ENCODE measurements around the gene CDH11.
A peak's percentile ranks its signal among the peaks of the same experiment; 100 is the strongest.

Gene CDH11, protein sequence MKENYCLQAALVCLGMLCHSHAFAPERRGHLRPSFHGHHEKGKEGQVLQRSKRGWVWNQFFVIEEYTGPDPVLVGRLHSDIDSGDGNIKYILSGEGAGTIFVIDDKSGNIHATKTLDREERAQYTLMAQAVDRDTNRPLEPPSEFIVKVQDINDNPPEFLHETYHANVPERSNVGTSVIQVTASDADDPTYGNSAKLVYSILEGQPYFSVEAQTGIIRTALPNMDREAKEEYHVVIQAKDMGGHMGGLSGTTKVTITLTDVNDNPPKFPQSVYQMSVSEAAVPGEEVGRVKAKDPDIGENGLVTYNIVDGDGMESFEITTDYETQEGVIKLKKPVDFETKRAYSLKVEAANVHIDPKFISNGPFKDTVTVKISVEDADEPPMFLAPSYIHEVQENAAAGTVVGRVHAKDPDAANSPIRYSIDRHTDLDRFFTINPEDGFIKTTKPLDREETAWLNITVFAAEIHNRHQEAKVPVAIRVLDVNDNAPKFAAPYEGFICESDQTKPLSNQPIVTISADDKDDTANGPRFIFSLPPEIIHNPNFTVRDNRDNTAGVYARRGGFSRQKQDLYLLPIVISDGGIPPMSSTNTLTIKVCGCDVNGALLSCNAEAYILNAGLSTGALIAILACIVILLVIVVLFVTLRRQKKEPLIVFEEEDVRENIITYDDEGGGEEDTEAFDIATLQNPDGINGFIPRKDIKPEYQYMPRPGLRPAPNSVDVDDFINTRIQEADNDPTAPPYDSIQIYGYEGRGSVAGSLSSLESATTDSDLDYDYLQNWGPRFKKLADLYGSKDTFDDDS

DNA sequence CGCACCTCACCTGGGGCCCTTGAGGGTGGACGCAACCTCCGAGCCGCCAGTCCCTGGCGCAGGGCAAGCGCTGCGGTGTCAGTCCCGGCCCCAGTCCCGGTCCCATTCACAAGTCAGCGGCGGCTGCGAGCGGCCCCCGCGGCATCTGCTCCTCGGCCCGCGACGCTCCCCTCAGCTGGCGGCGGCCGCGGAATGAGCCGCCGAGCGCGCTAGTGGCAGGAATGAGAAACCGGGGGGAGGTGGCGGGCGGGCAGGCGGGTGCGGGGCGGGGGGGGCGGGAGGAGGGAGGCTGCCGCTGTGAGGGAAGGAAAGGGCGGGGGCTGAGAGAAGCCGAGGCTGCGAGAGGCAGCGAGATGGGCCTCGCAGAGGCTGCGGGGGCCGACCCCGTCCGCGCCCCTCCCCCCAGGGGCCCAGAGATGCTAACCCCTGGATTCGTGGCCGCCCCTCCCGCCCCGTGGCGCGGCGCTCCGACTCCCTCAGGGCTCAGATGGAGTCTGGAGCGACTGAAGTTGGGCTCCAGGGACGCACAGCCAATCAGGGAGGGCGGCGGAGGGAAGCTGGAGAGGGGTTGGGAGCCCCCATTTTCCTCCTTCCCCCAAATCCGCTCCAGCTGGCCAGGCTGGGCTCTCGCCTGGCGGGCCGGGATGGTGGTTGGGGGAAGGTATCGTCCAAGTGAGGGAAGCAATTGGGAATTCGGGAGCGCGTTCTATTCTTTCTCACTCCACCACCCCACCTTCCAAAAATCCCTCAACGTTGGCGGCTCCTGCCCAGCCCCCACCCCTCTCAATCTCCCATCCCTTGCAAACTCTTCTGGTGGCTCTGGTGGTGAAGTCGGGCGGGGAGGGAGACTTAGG lies at the start of gene CDH11:
Gene CDH11 (minus strand): TSS at position 194 of the 854 bp plus-strand sequence. CDS start 117,194 bp downstream, outside the sequence.
- Histone ChIP-seq H3K9ac (ENCODE audit: low read depth, low read length) (peak within 1 kb of the TSS; percentile 37), H3K27me3 (ENCODE audit: control insufficient read depth, insufficient read depth, low read length) (peaks cover 76% of the 10 kb centered on the region), H3K4me3 (ENCODE audit: low read depth, low read length) (peak within 1 kb of the TSS; percentile 81)

DNA sequence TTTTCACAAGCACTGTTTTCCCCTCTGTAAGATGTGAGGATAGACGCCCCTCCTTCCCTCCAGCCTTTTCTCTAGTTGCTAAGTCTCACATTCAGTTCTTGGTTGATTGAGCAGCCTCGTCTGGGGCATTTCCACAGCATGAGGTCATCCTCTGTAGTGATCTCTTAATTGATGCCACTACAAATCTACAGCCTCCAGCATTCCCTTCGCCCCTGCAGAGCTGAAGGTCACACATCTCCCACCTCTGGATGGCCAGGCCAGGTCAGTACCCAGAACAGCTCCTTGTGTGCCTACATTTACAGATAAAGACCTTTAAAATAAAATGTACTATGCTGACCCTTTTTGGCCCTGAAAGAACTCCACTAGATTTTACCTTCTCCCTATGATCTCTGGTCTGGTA lies 32.5 kb upstream of the CDH11 start:
- Histone ChIP-seq H3K9ac (ENCODE audit: low read depth, low read length) (no peak overlapping the region), H3K4me1 (ENCODE audit: control insufficient read depth, insufficient read depth, low read length) (no peaks in the 10 kb centered on the region), H3K27me3 (ENCODE audit: control insufficient read depth, insufficient read depth, low read length) (no peaks in the 10 kb centered on the region), H3K4me3 (ENCODE audit: low read depth, low read length) (no peak overlapping the region), H3K36me3 (ENCODE audit: control insufficient read depth, insufficient read depth, low read length) (no peaks in the 10 kb centered on the region), H3K9me3 (ENCODE audit: control insufficient read depth, insufficient read depth, low read length) (no peaks in the 10 kb centered on the region)

More for the DNA sequence above, at the start of gene CDH11:
- no peaks in the 10 kb centered on the region for H3K36me3 ChIP-seq (ENCODE audit: control insufficient read depth, insufficient read depth, low read length)
- H3K4me1 ChIP-seq (ENCODE audit: control insufficient read depth, insufficient read depth, low read length) = peaks cover 8% of the 10 kb centered on the region
- H3K9me3 ChIP-seq (ENCODE audit: control insufficient read depth, insufficient read depth, low read length) = no peaks in the 10 kb centered on the region

DNA sequence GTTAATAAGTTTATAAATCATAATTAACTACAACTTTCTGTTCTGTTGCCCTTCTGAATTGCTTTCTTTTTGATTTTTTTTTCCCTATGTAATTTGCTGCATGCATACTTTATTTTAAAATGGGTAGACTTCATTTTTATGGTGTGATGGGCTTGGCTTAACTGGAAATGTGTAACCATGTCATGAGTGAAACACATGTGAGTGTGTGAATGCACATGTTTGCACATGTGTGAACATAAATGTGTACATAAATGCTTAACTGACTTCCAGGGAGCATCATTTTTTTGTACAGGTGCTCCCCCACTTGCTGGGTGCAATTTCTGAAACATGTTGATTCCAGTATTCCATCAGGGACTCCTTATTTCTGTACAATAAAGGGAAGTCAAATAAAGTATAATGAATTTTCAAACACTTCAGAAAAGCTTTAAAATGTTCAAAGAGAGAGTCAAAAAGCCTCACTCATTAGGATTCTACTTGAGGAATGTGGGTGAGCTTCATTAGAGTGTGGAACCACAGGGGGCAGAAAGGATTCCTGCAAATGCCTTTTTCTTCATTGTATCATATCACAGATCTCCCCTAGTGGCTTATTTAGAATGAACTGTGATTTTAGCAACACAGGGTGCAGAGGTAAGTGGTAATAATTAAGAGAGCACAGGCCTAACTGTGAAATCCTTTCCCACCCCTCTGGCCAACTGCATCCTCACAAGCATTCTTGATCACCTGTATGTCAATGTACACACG lies 31.7 kb upstream of the CDH11 start:
- Histone ChIP-seq H3K9me3 (ENCODE audit: control insufficient read depth, insufficient read depth, low read length) (no peaks in the 10 kb centered on the region), H3K4me3 (ENCODE audit: low read depth, low read length) (no peak overlapping the region), H3K27me3 (ENCODE audit: control insufficient read depth, insufficient read depth, low read length) (no peaks in the 10 kb centered on the region), H3K36me3 (ENCODE audit: control insufficient read depth, insufficient read depth, low read length) (no peaks in the 10 kb centered on the region), H3K4me1 (ENCODE audit: control insufficient read depth, insufficient read depth, low read length) (no peaks in the 10 kb centered on the region), H3K9ac (ENCODE audit: low read depth, low read length) (no peak overlapping the region)

DNA sequence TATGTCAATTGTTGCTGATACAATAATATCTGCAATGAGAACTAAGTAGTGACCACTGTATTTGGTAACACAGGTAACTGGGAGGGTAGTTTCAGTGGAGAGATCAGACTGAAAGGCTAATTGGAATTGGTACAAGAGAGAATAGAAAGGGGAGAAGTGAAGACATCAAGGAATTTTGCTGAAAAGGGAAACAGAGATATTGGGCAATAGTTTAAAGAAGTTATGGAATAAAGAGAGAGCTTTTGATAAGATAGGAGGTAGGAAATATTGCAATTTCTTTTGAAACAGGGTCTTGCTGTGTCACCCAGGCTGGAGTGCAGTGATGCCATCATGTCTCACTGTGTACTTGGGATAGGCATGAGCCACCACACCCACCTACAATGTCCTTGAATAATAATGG lies 26.9 kb upstream of the CDH11 start:
- no peak overlapping the region for H3K9ac ChIP-seq (ENCODE audit: low read depth, low read length)
- no peaks in the 10 kb centered on the region for H3K27me3 ChIP-seq (ENCODE audit: control insufficient read depth, insufficient read depth, low read length)
- no peaks in the 10 kb centered on the region for H3K4me1 ChIP-seq (ENCODE audit: control insufficient read depth, insufficient read depth, low read length)
- H3K9me3 ChIP-seq (ENCODE audit: control insufficient read depth, insufficient read depth, low read length) = no peaks in the 10 kb centered on the region
- H3K36me3 ChIP-seq (ENCODE audit: control insufficient read depth, insufficient read depth, low read length) = no peaks in the 10 kb centered on the region
- H3K4me3 ChIP-seq (ENCODE audit: low read depth, low read length) = no peak overlapping the region

DNA sequence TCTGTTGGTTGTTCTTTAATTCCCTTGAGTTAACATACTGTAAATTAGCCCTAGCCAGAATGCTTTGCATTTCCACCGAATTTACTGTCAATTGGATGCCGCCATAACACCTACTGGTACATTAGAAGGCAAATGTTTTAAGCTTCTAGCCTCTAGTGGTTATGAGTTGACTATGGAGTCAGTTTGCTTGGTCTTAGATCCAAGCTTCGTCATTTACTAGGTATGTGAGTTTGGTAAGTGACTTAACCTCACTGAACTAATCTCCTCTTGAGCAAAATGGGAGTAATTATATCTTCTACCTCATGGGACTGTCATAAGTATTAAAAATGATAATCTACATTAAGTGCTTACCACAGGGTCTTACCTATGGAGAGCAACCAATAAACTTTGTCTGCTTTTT lies 20.4 kb upstream of the CDH11 start:
- Histone ChIP-seq H3K9me3 (ENCODE audit: control insufficient read depth, insufficient read depth, low read length) (no peaks in the 10 kb centered on the region), H3K27me3 (ENCODE audit: control insufficient read depth, insufficient read depth, low read length) (no peaks in the 10 kb centered on the region), H3K4me3 (ENCODE audit: low read depth, low read length) (no peak overlapping the region), H3K36me3 (ENCODE audit: control insufficient read depth, insufficient read depth, low read length) (no peaks in the 10 kb centered on the region), H3K9ac (ENCODE audit: low read depth, low read length) (no peak overlapping the region), H3K4me1 (ENCODE audit: control insufficient read depth, insufficient read depth, low read length) (no peaks in the 10 kb centered on the region)

DNA sequence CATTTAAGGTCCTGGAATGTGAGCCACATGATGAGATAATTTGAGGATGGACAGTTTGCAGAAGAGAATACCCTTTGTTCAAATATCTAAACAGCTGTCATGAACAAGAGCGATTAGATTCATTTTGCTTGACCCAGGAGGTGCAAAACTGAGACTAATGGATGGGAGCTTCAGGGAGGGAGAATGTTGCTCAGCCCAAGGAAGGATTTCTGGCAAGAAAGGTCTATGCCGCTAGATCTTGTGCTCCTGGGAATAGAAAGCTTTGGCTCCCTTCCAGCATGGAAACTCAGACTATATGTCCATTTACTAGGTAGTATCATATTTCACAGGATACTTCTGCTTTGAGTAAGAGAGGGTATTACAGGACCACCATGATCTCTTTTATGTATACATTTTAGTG lies 14.8 kb upstream of the CDH11 start:
- no peaks in the 10 kb centered on the region for H3K27me3 ChIP-seq (ENCODE audit: control insufficient read depth, insufficient read depth, low read length)

DNA sequence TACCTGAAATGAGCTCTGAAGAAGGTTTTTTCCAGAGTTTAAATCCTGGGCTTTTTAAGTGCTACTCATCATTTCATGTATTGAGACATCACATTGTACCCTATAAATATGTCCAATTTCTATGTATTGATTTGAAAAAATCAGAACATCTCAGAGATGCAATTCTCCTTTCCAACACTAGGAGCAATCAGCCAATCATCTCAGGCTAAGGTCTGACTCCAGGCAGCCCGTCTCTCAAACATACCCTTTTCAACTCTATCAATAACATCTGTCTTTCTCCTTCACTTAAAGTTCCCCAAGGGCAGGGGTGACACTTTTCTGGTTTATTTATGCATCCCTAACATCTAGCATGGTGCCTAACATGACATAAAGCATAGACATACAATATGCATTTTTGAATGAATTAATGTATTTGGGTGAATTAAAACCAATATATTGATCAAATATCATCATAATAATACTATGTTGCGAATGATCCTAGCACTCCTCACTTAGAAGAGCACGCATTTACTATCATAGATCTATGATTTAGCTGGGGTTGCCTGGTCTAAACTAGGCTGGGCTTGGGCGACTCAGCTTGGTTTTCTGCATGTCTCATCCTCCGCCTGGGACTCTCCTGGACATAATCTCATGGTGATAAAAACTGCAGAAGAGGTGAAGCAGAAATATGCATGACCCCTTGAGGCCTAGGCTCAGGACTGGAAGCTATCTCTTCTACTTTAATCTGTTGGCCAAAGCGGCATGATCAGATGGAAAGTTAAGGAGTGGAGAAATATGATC lies 5.2 kb upstream of the CDH11 start:
- Histone ChIP-seq H3K4me1 (ENCODE audit: control insufficient read depth, insufficient read depth, low read length) (no peaks in the 10 kb centered on the region), H3K9ac (ENCODE audit: low read depth, low read length) (no peak overlapping the region), H3K4me3 (ENCODE audit: low read depth, low read length) (no peak overlapping the region), H3K9me3 (ENCODE audit: control insufficient read depth, insufficient read depth, low read length) (no peaks in the 10 kb centered on the region), H3K36me3 (ENCODE audit: control insufficient read depth, insufficient read depth, low read length) (no peaks in the 10 kb centered on the region), H3K27me3 (ENCODE audit: control insufficient read depth, insufficient read depth, low read length) (peaks cover 44% of the 10 kb centered on the region)

More for the DNA sequence above, 14.8 kb upstream of the CDH11 start:
- H3K36me3 ChIP-seq (ENCODE audit: control insufficient read depth, insufficient read depth, low read length) = no peaks in the 10 kb centered on the region
- H3K9ac ChIP-seq (ENCODE audit: low read depth, low read length) = no peak overlapping the region
- H3K4me3 ChIP-seq (ENCODE audit: low read depth, low read length) = no peak overlapping the region
- H3K4me1 ChIP-seq (ENCODE audit: control insufficient read depth, insufficient read depth, low read length) = no peaks in the 10 kb centered on the region
- H3K9me3 ChIP-seq (ENCODE audit: control insufficient read depth, insufficient read depth, low read length) = no peaks in the 10 kb centered on the region

DNA sequence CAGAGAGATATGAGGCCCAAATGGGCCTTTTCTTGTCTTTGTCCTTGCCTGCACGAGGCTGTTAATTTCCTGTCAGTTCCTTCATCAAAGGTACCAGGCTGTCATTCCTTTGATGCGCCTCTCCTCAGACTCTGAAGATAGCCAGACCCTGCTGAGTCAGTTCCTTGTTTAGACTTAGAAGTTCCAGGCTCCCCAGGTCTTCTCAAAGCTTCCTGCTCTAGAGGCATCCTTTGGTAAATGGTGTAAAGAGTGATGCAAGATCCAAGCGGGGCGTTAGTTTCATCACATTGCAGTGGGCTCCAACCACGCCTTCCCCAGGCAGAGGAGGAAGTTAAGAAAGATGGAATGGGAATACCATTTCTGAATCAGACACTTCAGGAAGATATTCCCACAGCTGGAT lies 4.0 kb upstream of the CDH11 start:
- Histone ChIP-seq H3K36me3 (ENCODE audit: control insufficient read depth, insufficient read depth, low read length) (no peaks in the 10 kb centered on the region), H3K4me3 (ENCODE audit: low read depth, low read length) (no peak overlapping the region), H3K4me1 (ENCODE audit: control insufficient read depth, insufficient read depth, low read length) (no peaks in the 10 kb centered on the region), H3K9me3 (ENCODE audit: control insufficient read depth, insufficient read depth, low read length) (no peaks in the 10 kb centered on the region), H3K27me3 (ENCODE audit: control insufficient read depth, insufficient read depth, low read length) (peaks cover 51% of the 10 kb centered on the region), H3K9ac (ENCODE audit: low read depth, low read length) (no peak overlapping the region)

DNA sequence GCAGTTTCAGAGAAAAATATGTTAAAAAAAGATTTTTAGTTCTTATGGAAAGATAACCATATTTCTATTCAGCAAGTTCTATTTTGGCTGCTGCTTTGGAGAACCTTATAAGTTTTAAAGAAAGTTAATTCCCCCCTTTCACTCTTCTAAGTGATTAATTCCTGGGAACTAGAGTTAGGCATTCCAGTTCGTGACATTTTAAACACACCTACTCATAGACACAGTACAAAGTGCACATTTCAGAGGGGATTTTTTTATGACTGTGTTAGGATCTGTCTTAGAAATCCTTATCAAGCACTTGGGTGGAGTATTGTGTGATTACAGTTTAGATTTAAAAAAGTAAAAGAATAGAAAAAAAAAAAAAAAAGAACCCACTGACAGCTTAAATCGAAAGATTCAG lies 3.5 kb upstream of the CDH11 start:
- Histone ChIP-seq H3K4me3 (ENCODE audit: low read depth, low read length) (no peak overlapping the region), H3K9me3 (ENCODE audit: control insufficient read depth, insufficient read depth, low read length) (no peaks in the 10 kb centered on the region), H3K4me1 (ENCODE audit: control insufficient read depth, insufficient read depth, low read length) (no peaks in the 10 kb centered on the region), H3K27me3 (ENCODE audit: control insufficient read depth, insufficient read depth, low read length) (peaks cover 57% of the 10 kb centered on the region), H3K36me3 (ENCODE audit: control insufficient read depth, insufficient read depth, low read length) (no peaks in the 10 kb centered on the region), H3K9ac (ENCODE audit: low read depth, low read length) (no peak overlapping the region)

DNA sequence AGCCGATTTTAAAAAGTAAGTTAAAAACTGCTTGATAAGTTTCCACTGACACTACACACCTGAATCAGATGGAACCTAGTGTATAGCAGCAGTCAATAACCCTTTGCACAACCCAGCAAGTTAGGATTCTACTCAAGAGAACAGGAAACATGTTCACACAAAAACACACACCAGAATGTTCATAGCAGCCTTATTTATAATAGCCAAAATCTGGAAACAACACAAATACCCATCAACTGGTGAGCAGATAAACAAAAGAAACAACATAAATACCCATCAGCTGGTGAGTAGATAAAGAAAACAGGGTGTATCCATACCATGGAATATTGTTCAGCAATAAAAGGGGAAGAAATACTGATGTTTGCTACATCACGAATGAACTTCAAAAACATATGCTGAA lies 2.7 kb upstream of the CDH11 start:
- Histone ChIP-seq H3K9ac (ENCODE audit: low read depth, low read length) (no peak overlapping the region), H3K4me1 (ENCODE audit: control insufficient read depth, insufficient read depth, low read length) (peaks cover 3% of the 10 kb centered on the region), H3K36me3 (ENCODE audit: control insufficient read depth, insufficient read depth, low read length) (no peaks in the 10 kb centered on the region), H3K4me3 (ENCODE audit: low read depth, low read length) (peak overlapping the region; percentile 5), H3K27me3 (ENCODE audit: control insufficient read depth, insufficient read depth, low read length) (peaks cover 64% of the 10 kb centered on the region), H3K9me3 (ENCODE audit: control insufficient read depth, insufficient read depth, low read length) (no peaks in the 10 kb centered on the region)

All from iPS-15b (cell line).